NCI-H1048 (cell line): ENCODE data around the gene TRIM9.

Experiments
- DNase-seq: peaks from one replicate; lab custom pipeline; 2025; lab: John Stamatoyannopoulos, UW

The TRIM9 gene

GRCh38 chr14:51056421-51056820 lies 38.5 kb downstream of the TRIM9 start:
- no peak for DNase-seq

GRCh38 chr14:51053157-51053556 lies 41.7 kb downstream of the TRIM9 start:
- no peak for DNase-seq

DNA sequence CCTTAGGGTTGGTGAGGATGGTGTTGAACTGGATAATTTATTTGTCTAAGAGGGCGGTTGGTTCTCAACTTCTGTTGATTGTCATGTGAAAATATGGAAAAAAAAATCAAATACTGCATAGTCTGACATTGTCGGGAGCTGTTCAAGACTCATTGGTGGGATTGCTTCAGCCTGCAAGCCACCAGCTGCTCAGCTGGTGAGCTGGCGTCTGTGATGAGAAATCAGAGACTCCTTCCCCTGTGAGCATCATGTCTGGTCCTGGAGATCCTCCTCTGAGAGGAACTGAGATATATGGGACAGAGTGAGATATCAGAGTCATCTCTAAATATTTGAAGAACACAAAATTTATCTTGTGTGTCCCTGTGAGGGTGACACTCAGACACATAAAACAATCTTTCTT lies 49.9 kb downstream of the TRIM9 start:
- DNase-seq: no peak

- DNase-seq: no peak
Measured at GRCh38 chr14:51041883-51042282, 53.0 kb downstream of the TRIM9 start.

DNA sequence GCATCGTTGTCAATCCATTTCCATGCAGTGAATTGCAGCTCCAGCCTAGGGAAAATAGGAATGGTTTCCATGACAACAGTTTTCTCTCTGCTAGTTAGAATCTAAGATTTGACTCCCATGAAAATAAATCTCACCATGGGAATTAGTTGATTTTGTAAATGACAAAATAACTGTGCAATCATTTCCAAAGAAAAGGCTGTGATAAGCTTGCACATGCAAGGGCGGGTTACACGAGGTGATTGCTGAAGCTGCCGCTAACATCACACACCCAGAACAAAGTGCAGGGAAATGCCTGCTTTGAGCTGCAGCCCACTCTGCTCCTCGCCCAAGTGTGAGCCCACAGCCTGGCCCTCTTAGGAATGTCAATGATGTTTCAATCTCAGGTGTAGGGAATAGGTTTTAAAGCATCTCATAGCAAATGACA lies 53.8 kb downstream of the TRIM9 start:
- no peak for DNase-seq

- DNase-seq: no peak
Measured at GRCh38 chr14:51039252-51039651, 55.7 kb downstream of the TRIM9 start.

DNA sequence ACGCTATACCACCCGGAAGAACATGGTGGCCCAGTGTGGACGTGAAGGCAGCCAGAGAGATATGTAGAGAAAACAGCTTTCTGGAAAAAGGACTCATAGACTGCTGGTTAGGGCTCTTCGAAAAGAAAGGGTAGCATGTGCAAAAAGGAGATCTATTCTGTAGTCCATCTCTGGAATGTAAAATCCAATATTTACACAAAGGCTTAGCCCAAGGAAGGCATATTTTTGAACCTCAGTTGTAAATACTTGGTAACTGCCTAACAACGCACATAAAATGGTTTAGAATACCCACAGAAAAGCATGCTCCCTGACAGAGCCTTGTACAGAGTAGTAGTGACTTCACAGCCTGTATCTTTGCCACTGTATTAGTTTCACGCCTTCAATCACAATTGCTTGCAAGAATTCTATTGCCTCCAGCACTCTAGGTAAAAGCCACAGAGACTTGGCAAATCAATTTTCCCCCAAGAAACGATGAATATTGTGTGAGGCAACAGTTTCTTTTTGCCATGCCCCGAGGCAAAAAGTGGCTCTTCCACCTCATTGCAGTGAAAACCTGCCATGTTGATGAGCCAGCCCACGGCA lies 59.2 kb downstream of the TRIM9 start:
- no peak for DNase-seq

- DNase-seq: no peak
Measured at GRCh38 chr14:51028851-51029754, 65.8 kb downstream of the TRIM9 start.

DNA sequence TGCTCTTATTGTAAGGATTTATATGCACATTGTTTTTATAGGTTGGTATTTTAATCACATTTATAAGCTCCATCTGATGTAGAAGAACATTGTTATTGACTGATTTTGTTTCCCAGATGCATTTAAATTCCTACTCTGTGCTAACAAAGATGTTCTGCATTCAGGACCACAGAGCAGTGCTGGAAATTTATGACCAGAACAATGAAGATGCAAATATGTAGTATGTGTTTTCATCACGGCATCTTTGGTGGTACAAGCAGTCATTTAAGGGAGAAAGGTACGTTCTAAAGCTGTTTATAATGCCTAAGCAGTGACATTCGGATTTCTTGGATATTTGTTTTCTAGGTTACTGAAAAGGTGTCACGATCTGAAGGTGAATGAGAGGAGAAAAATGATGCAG lies 66.5 kb downstream of the TRIM9 start:
- DNase-seq: no peak

DNA sequence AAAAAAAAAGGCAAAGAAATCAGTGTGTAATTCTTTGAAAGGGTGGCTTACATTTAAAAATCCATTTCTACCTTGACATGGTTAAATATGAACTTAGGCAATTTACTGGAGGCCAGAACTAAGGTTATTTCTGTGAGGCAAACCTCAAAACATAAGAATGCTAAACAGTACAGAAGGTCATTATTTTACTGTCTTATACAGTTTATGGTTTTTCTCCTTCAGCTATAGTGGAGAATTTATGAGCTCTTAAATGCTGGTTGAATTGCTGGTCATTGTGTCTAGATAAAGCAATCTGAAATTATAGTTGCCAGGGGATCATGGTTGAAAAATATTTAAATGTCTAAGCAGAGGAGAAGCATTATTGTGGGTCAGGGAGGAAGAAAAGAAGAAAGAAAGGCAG lies 70.5 kb downstream of the TRIM9 start:
- no peak for DNase-seq

- DNase-seq: no peak
Measured at GRCh38 chr14:51023964-51024363, 70.9 kb downstream of the TRIM9 start.

- DNase-seq: no peak
Measured at GRCh38 chr14:51022769-51023168, 72.1 kb downstream of the TRIM9 start.

DNA sequence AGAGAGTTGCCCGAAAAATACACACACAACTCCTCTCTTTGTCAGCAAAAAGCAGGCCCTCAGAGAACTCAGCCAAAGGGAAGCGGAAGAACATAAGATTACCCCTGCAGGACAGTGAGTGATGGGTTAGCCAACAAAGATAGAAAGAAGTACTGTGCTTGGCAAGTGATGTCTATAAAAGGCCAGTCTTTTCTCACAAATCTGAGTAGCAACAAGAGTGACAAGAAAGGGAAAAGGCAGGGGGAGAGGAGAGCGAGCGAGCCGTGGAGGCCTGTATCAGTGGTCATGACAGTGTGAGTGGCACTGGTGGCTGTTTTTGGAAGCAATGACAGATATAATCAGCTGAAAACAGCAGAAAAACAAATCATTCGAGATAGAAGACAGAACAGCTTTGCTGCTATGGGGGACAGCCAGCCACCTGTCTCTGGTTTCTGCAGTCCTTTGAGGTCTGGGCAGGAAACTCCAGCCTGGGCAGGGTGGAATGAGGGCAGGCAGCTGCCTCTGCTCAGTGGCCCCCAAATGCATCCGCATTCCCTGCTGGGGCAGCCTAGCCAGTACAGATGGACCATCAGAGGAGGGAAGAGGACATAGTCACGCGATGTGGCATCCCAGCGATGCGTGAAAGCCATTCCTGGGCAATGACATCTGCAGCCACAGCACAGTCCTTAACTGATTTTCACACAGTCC lies 74.7 kb downstream of the TRIM9 start:
- no peak for DNase-seq

- no peak for DNase-seq
Measured at GRCh38 chr14:51019089-51019488, 75.8 kb downstream of the TRIM9 start.

GRCh38 chr14:51018521-51018920 lies 76.4 kb downstream of the TRIM9 start:
- DNase-seq: no peak

DNA sequence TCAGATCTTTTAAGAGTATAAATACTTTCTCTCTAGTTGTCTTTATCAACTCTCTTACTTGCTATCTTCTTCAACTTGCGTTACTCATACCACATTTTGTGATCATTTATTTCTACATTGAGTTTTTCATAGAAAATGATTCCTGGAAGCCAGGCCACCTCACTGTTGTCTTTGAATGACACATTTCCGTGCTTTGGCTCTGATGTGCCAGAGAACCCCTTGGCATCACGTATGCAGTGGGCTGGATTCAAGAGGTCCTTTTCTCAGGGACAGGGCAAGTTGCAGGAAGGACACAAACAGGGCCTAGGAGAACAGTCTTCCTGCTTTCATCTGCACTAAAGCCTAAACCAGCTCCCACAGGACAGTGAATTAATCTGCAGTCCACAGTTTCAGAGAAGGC lies 80.3 kb downstream of the TRIM9 start:
- DNase-seq: no peak

- DNase-seq: no peak
Measured at GRCh38 chr14:51014086-51014485, 80.8 kb downstream of the TRIM9 start.

DNA sequence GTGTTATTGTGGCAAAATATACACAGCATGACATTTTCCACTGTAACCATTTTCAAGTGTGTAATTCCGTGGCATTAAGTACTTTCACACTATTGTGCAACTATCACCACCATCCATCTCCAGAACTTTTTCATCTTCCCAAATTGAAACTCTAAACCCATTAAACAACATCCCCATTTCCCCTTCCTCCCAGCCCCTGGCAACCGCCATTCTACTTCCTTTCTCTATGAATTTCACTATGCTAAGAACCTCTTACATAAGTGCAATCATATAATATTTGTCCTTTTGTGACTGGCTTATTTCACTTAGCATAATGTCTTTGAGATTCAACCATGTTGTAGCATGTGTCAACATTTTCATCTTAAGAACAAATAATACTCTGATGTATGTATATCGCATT lies 82.8 kb downstream of the TRIM9 start:
- DNase-seq: no peak

GRCh38 chr14:51008446-51008845 lies 86.5 kb downstream of the TRIM9 start:
- no peak for DNase-seq

GRCh38 chr14:51006781-51007211 lies 88.1 kb downstream of the TRIM9 start:
- DNase-seq: no peak

GRCh38 chr14:51006324-51006723 lies 88.6 kb downstream of the TRIM9 start:
- no peak for DNase-seq

DNA sequence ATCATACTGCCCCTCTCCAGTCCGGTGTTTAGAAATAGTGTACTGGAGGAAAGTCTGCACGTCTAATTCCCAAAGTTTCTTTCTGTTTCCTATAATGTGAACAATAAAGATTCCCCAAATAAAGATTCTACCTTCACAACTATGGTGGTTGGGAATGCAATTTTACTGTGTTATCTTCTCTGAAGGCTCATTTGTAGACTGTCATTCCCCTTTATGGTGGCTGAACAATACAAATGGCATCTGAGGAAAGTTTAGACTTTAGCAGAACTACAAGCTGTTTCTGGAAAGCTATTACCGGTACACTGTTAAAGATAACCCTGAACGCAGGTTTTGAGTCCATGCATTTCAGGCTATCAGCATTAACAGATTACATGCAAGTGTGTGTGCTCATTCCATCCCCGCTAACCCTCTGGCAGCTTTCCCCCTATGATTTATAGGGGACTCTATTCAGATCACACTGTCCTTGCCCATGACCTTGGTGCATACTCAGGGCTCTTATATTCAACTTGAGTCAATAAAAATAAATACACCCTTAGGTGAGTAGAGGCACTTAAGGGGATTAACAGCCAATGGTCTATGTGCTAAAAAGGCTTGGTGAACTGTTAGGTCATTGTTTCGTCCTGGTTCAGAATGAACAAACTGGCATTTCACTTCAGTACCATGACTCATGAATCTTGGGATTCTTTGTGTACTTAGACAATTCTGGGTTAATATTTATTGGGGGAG lies 89.9 kb downstream of the TRIM9 start:
- DNase-seq: no peak
